HG03575 (cell line): Measurements from ENCODE around the gene PCBP3.

ENCODE experiments used
- ATAC-seq: cut with Tn5 transposase; IDR thresholded peaks from one replicate; pipeline ENCODE4 v1.9.1; 2021; ENCODE audit not compliant: unreplicated experiment, insufficient number of reproducible peaks, low FRiP score; ENCODE audit errors: extremely low read depth

The PCBP3 gene

DNA sequence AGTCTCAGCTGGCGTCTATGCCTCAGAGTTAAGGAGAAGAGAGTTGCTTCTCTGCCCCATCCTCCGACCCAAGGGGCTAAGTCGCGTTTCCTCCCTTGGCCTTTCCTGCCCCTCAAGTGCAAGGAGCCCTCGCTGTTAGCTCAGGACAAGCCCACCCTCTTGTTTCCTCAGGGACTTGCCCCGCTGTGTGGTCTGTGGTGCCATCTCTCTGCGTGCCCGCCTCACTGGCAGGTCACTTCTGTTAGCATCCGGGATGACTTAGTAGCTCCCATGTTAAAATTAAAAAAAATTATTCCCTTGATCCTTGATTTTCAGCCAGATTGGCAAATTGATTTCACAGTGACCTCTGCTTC, 96.5 kb downstream of the PCBP3 start:
- no peak for ATAC-seq

- no peak for ATAC-seq
Measured at GRCh38 chr21:45740491-45741357, 97.2 kb downstream of the PCBP3 start.

GRCh38 chr21:45741691-45742090, 98.2 kb downstream of the PCBP3 start:
- no peak for ATAC-seq

GRCh38 chr21:45742247-45742646, 98.7 kb downstream of the PCBP3 start:
- no peak for ATAC-seq

DNA sequence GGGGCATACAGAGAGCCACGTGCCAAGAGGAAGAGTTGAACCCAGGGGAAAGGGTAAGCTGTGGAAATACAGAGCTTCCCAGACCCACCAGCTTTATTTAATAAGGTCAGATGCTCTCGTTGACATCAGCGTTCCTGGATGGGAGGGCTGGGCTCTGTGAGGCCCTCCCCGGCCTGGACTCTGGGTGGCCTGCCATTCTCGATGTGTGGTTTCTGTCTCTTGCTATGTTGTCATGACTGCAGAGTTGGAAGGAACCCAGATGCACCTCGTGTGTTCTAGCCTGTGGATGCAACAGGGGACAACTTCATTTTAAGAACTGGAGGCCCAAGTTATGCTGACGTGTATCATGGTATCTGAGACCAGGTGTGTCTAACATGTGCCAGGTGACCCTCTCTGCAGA, 101.7 kb downstream of the PCBP3 start:
- ATAC-seq: no peak

- no peak for ATAC-seq
Measured at GRCh38 chr21:45747233-45747766, 103.8 kb downstream of the PCBP3 start.

GRCh38 chr21:45747802-45748445, 104.4 kb downstream of the PCBP3 start:
- ATAC-seq: no peak

- no peak for ATAC-seq
Measured at GRCh38 chr21:45748593-45748992, 105.1 kb downstream of the PCBP3 start.

DNA sequence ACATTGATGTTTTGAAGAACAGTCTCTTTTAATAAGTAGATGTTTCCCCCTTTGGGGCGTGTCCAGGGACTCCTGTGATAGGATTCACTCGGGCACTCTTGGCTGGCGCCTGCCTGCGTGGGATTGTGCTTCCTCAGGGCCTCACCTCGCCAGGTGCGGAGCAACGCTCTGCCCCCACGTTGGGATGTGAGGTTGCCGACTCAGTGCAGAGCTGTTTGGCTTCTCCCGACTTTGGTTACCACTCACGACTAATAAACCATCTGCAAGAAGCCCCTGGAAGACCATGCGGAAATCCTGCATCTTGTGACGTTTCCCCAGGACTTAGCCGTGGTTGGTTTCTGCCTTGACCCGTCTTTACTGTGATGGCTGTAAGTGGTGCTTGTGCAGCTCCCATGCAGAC, 106.4 kb downstream of the PCBP3 start:
- no peak for ATAC-seq

DNA sequence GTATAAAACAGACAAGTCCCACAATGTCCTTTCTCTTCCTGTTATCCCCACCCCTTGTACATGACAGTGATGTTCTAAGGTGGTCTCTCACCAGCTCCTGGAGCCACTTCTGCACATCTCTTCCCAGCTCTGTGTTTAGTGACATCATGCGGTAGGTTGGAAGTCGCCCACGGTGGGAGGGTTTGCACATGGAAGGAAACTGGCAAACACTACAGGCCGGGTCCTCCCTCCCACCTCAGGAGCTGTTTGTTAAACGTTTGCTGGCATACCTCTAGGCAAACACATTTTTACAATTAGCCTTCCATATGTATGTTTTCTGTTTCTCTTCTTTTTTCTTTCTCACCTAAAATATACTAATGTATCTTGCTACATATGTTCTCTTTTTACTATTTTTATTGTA, 107.4 kb downstream of the PCBP3 start:
- no peak for ATAC-seq

- ATAC-seq: no peak
Measured at GRCh38 chr21:45753445-45753844, 109.9 kb downstream of the PCBP3 start.

- no peak for ATAC-seq
Measured at GRCh38 chr21:45756029-45756428, 112.5 kb downstream of the PCBP3 start.

DNA sequence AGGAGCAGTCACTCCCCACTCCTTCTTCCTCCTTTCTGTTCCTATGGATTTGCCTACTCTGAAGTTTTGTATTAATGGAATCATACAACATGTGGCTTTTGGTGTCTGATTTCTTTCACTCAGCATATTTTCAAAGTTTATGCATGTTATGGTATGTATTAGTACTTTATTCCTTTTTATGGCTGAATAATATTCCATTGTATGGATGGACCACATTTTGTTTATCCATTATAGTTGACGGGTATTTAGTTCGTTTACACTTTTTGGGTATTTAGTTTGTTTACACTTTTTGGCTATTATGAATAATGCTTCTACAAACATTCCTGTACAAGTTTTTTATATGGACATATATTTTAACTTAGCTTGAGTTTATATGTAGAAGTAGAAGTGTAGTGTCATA, 113.1 kb downstream of the PCBP3 start:
- ATAC-seq: no peak

- no peak for ATAC-seq
Measured at GRCh38 chr21:45761704-45762103, 118.2 kb downstream of the PCBP3 start.

- no peak for ATAC-seq
Measured at GRCh38 chr21:45763074-45763473, 119.5 kb downstream of the PCBP3 start.

DNA sequence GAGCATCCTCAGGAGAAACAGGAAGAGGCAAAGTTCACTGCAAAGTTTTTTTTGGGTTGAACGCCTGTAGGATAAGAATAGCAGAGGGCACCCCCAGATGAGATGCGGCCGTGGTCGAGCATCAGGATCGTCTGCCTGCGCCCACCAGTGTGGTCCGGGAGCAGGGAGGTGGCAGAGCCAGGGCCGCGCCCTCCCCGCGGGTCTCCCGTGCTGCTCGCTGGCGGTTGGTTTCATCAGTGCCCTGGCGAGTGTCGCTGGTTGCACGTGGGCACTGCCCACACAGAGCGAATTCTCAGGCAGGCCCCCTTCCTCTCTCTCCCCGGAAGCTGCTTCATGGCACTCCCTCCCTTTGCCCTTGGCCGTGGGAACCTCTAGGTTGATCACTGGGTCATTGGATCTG, 120.0 kb downstream of the PCBP3 start:
- no peak for ATAC-seq

GRCh38 chr21:45764792-45765191, 121.3 kb downstream of the PCBP3 start:
- no peak for ATAC-seq

GRCh38 chr21:45765375-45765774, 121.8 kb downstream of the PCBP3 start:
- ATAC-seq: no peak

DNA sequence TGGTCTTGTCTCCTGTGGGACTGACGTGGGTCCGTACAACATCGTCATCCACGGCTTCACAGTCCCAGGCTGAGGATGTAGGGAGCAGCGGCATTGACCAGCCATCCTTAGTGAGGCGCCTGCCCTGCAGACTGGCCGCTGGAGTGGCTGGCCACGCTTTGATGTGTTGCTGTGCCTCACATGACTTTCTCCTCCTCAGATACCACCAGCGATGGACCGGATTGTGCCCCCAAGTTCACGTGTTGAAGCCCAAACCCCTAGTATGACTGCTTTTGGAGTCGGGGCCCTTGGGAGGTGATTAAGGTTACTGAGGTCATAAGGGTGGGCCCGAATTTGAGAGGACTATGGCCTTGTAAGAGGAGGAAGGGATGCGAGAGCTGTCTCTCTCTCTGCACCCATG, 122.5 kb downstream of the PCBP3 start:
- ATAC-seq: no peak

DNA sequence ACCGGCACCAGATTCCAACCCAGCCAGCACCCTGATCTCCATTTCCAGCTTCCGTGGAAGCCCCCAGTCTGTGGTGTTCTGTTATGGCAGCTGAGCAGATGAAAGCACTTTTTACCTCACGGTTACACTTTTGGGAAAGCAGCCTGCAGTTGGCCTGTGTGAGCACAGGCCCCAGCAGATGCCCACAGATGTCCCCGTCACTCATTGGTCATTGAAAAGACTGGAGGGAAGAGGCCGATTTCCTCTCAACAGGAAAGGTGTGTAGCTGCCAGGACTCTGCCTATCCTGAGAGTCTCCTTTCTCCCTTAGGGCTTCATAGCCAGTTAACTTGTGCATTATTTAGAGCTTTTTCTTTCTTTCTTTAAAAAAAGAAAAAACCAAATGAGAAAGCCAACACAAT, 123.0 kb downstream of the PCBP3 start:
- no peak for ATAC-seq
